Esophagus muscularis mucosa (tissue), 4 donors: Measurements from ENCODE around the gene MICAL3.

Experiments used
- CTCF ChIP-seq, 3 experiments: fragments of 200-600 bp in 2 of 3; fragments of 450-650 bp in 1 of 3; sonication (generic) in 2 of 3; IDR thresholded peaks; one replicate each; pipeline ENCODE4 v1.5.1; 2017 to 2019; ENCODE audit warnings: antibody characterized with exemption in 3 of 3, mild to moderate bottlenecking in 2 of 3, moderate library complexity in 1 of 3
- EP300 ChIP-seq: sonication (generic); formaldehyde crosslinking; IDR thresholded peaks from one replicate; pipeline ENCODE4 v1.6.1; 2017; ENCODE audit warnings: antibody characterized with exemption
- POLR2A ChIP-seq: fragments of 450-650 bp; IDR thresholded peaks from one replicate; pipeline ENCODE4 v1.6.1; 2017; ENCODE audit warnings: antibody characterized with exemption, moderate library complexity, mild to moderate bottlenecking, low read depth
- POLR2AphosphoS5 ChIP-seq, 2 donors: sonication (generic); formaldehyde crosslinking; IDR thresholded peaks; one replicate each; pipeline ENCODE4 v1.6.1; 2017; ENCODE audit warnings: antibody characterized with exemption in 2 of 2

- TF ChIP-seq CTCF (IDR thresholded peaks at IDR 0.05) (no peak), POLR2A (no peak), POLR2AphosphoS5 (IDR thresholded peaks at IDR 0.05) (no peak), EP300 (no peak)
Observed at GRCh38 chr22:18028817-18029527, 4.6 kb upstream of the MICAL3 start.
